ENCODE results near the gene LSAMP.

The LSAMP gene

GRCh38 chr3:116165135-116165534, 280.2 kb downstream of the LSAMP start:
- no peaks in the 10 kb centered on the region for H3K79me2 ChIP-seq (ENCODE audit: insufficient read depth, low read length)
- no peaks in the 10 kb centered on the region for H3K9me2 ChIP-seq (replicated peaks; ENCODE audit: insufficient read depth, low read length)
- no peaks in the 10 kb centered on the region for H3F3A ChIP-seq (ENCODE audit: insufficient read depth)
- no peak overlapping the region for H2AFZ ChIP-seq (ENCODE audit: low read depth, low read length, severe bottlenecking)
- no peaks in the 10 kb centered on the region for H3K9me3 ChIP-seq (ENCODE audit: insufficient read depth, low read length)
- H3K4me3 ChIP-seq (ENCODE audit: insufficient read depth, low read length, poor library complexity, severe bottlenecking): no peak overlapping the region
- no peak overlapping the region for H3K27ac ChIP-seq (ENCODE audit: low read depth, low read length)
- H4K20me1 ChIP-seq (ENCODE audit: low read depth, low read length): no peaks in the 10 kb centered on the region
- H3K36me3 ChIP-seq (ENCODE audit: low read length): no peaks in the 10 kb centered on the region
- H3K9ac ChIP-seq (ENCODE audit: low read length): no peak overlapping the region
- no peak overlapping the region for H3K4me2 ChIP-seq (ENCODE audit: low read depth, low read length, poor library complexity, severe bottlenecking)
- TF ChIP-seq CTCF (IDR thresholded peaks at IDR 0.05; ENCODE audit: insufficient read depth, low read length, poor library complexity, severe bottlenecking) (no peak), EZH2phosphoT487 (conservative IDR thresholded peaks at IDR 0.05; ENCODE audit: low read length) (no peak)
- H3K27me3 ChIP-seq (ENCODE audit: low read length): no peaks in the 10 kb centered on the region

DNA sequence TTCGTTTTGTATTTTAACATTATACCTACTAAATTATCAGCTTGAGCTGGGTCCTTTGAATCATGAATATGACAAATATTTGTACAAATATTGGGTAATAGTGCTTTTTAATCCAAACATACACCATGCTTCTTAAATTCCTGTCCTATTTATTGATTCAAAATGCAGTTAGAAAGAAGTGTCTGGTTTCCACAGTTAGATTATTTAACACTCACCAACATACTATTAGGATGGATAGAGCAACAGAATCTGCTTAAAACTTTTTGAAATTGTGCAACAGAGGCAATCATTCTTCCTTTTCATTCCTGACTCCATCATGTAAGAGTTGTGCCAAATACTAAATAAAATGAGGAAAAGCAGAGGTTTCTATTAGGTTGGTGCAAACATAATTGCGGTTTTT, 281.2 kb downstream of the LSAMP start:
- Histone ChIP-seq H3K4me3 (ENCODE audit: insufficient read depth, low read length, poor library complexity, severe bottlenecking) (no peak overlapping the region), H3K4me2 (ENCODE audit: low read depth, low read length, poor library complexity, severe bottlenecking) (no peak overlapping the region), H3K79me2 (ENCODE audit: insufficient read depth, low read length) (no peaks in the 10 kb centered on the region), H2AFZ (ENCODE audit: low read depth, low read length, severe bottlenecking) (no peak overlapping the region), H3K27me3 (ENCODE audit: low read length) (no peaks in the 10 kb centered on the region), H3K9ac (ENCODE audit: low read length) (no peak overlapping the region), H3K9me3 (ENCODE audit: insufficient read depth, low read length) (no peaks in the 10 kb centered on the region), H4K20me1 (ENCODE audit: low read depth, low read length) (no peaks in the 10 kb centered on the region), H3K27ac (ENCODE audit: low read depth, low read length) (no peak overlapping the region), H3K9me2 (replicated peaks; ENCODE audit: insufficient read depth, low read length) (no peaks in the 10 kb centered on the region), H3K36me3 (ENCODE audit: low read length) (no peaks in the 10 kb centered on the region), H3F3A (ENCODE audit: insufficient read depth) (no peaks in the 10 kb centered on the region)
- TF ChIP-seq CTCF (IDR thresholded peaks at IDR 0.05; ENCODE audit: insufficient read depth, low read length, poor library complexity, severe bottlenecking): no peak
- no peak for TF ChIP-seq EZH2phosphoT487 (conservative IDR thresholded peaks at IDR 0.05; ENCODE audit: low read length)

- Histone ChIP-seq H3K9me2 (replicated peaks; ENCODE audit: insufficient read depth, low read length) (no peaks in the 10 kb centered on the region), H3K79me2 (ENCODE audit: insufficient read depth, low read length) (no peaks in the 10 kb centered on the region), H4K20me1 (ENCODE audit: low read depth, low read length) (no peaks in the 10 kb centered on the region), H3K36me3 (ENCODE audit: low read length) (no peaks in the 10 kb centered on the region), H2AFZ (ENCODE audit: low read depth, low read length, severe bottlenecking) (no peak overlapping the region), H3K27me3 (ENCODE audit: low read length) (no peaks in the 10 kb centered on the region), H3K27ac (ENCODE audit: low read depth, low read length) (no peak overlapping the region), H3F3A (ENCODE audit: insufficient read depth) (no peaks in the 10 kb centered on the region), H3K4me2 (ENCODE audit: low read depth, low read length, poor library complexity, severe bottlenecking) (no peak overlapping the region), H3K4me3 (ENCODE audit: insufficient read depth, low read length, poor library complexity, severe bottlenecking) (no peak overlapping the region), H3K9me3 (ENCODE audit: insufficient read depth, low read length) (no peaks in the 10 kb centered on the region), H3K9ac (ENCODE audit: low read length) (no peak overlapping the region)
- TF ChIP-seq CTCF (IDR thresholded peaks at IDR 0.05; ENCODE audit: insufficient read depth, low read length, poor library complexity, severe bottlenecking): no peak
- TF ChIP-seq EZH2phosphoT487 (conservative IDR thresholded peaks at IDR 0.05; ENCODE audit: low read length): no peak
These were observed 283.4 kb downstream of the LSAMP start for GRCh38 chr3:116161575-116162525.
